ENCODE data around the gene SPAG16.

DNA sequence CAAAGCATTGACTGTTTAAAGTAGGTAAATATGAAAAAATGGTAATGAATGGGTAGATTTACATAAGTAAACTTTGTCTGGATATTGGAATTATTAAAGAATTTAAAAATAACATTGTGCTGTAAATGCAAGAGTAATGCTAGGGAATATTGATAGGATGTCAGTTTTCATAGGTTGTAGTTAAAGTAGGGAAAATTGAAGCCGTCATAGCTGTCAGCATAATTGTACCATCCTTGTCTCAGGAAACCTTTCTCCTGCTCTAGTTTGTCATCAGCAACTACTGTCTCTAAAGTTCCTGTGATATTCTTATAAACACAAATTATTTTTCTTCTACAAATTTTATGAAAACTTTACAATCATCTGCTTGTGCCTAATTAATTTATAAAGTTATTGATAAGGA, 10.1 kb upstream of the SPAG16 start:
- no peak for TF ChIP-seq POLR2A (IDR thresholded peaks at IDR 0.05)
- TF ChIP-seq, protein P1, sequence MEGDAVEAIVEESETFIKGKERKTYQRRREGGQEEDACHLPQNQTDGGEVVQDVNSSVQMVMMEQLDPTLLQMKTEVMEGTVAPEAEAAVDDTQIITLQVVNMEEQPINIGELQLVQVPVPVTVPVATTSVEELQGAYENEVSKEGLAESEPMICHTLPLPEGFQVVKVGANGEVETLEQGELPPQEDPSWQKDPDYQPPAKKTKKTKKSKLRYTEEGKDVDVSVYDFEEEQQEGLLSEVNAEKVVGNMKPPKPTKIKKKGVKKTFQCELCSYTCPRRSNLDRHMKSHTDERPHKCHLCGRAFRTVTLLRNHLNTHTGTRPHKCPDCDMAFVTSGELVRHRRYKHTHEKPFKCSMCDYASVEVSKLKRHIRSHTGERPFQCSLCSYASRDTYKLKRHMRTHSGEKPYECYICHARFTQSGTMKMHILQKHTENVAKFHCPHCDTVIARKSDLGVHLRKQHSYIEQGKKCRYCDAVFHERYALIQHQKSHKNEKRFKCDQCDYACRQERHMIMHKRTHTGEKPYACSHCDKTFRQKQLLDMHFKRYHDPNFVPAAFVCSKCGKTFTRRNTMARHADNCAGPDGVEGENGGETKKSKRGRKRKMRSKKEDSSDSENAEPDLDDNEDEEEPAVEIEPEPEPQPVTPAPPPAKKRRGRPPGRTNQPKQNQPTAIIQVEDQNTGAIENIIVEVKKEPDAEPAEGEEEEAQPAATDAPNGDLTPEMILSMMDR (IDR thresholded peaks at IDR 0.05), result no peak

All from breast epithelium (tissue), 3 donors.